Adrenal gland (tissue), 12 donors: Measurements from ENCODE around the gene CORO1C. TPM values are rescaled to one million over a fixed set of nuclear protein-coding genes. Genes with fewer than 3 reads are reported as not detected.
"Not testable (repeated sequence)": the region's sequence is repeated elsewhere in the genome, so short reads cannot be mapped to it uniquely, and the experiment has no call there.

Source experiments
- DNase-seq, 7 donors: peaks; one replicate each; pipeline ENCODE4 v3.0.0-alpha.2; 2019 to 2020
- H3K27ac ChIP-seq, 5 donors: fragments of 200-600 bp; sonication (generic) in 4 of 5; 1 replicate in 3 of 5; 2 replicates in 2 of 5; pipeline versions ENCODE4 v1.5.1 to v1.8.0; 2016 to 2020; ENCODE audit warnings: mild to moderate bottlenecking in 1 of 5
- H3K27me3 ChIP-seq: fragments of 200-600 bp; 2 replicates; pipeline ENCODE4 v1.8.0; 2021
- H3K36me3 ChIP-seq, 2 donors: fragments of 200-600 bp; replicated peaks in 1 of 2; 1 replicate in 1 of 2; 2 replicates in 1 of 2; pipeline versions ENCODE4 v1.5.1 to v1.8.0; 2018 to 2022
- H3K4me1 ChIP-seq, 2 donors: fragments of 200-600 bp; replicated peaks in 1 of 2; 1 replicate in 1 of 2; 2 replicates in 1 of 2; pipeline versions ENCODE4 v1.5.1 to v1.8.0; 2018 to 2021
- H3K4me3 ChIP-seq, 4 donors: fragments of 200-600 bp; sonication (generic) in 3 of 4; one replicate each; pipeline ENCODE4 v1.5.1; 2016 to 2018
- H3K9me3 ChIP-seq, 3 donors: fragments of 200-600 bp; sonication (generic) in 1 of 3; replicated peaks in 1 of 3; 1 replicate in 2 of 3; 2 replicates in 1 of 3; pipeline versions ENCODE4 v1.5.1 to v1.8.0; 2016 to 2021
- CTCF ChIP-seq, 6 experiments: fragments of 450-650 bp in 4 of 6; fragments of 200-600 bp in 2 of 6; sonication (generic) in 1 of 6; IDR thresholded peaks; 1 replicate in 5 of 6; 2 replicates in 1 of 6; pipeline versions ENCODE4 v1.5.1 to v1.8.0; 2016 to 2021; ENCODE audit warnings: antibody characterized with exemption in 6 of 6, mild to moderate bottlenecking in 2 of 6, moderate library complexity in 1 of 6
- POLR2A ChIP-seq, 2 donors: fragments of 450-650 bp; IDR thresholded peaks; one replicate each; pipeline ENCODE4 v1.6.1; 2017; ENCODE audit warnings: antibody characterized with exemption in 2 of 2, mild to moderate bottlenecking in 2 of 2, moderate library complexity in 1 of 2
- WGBS, 4 donors: extraction: QIAGEN DNeasy Blood & Tissue Kit in 2 of 4; methylation state at CpG; one replicate each; pipeline versions ENCODE4 v1.1.5 to v1.1.7; 2013 to 2017; 5-methylcytosine and 5-hydroxymethylcytosine counted together
- intact Hi-C, 2 donors: fragments of 100-400 bp; cut with DNase I; formaldehyde crosslinking; loops; one replicate each; pipeline versions ENCODE4 v1.14.1 to v1.15.0; 2022 to 2023
- polyA plus RNA-seq, 3 donors: library from polyadenylated mRNA; stranded (reverse); fragments of 200-250 nt in 2 of 3; fragments of 350-450 nt in 1 of 3; fragmentation: Illumina TruSeq in 1 of 3; extraction: RNeasy Lipid Tissue Mini Kit (QIAGEN cat#74804) in 1 of 3; gene quantifications; one replicate each; pipeline ENCODE4 v1.2.3, GENCODE V29; 2013 to 2014
- total RNA-seq, 9 donors: library from RNA; depleted of rRNA in 4 of 9; stranded (reverse); fragments of >200 nt in 4 of 9; fragments of 120-200 nt in 1 of 9; fragmentation: NEBNext Ultra II Directional in 1 of 9; extraction: Animal tissue kit (Norgen Biotek cat#: 25700) in 1 of 9; gene quantifications; one replicate each; pipeline versions ENCODE4 v1.1.0 to v1.2.4, GENCODE V29; 2013 to 2023
- donor health status: healthy with polysubstance abuse.
- donor health status: Bipolar disorder and iron deficiency.
- donor health status: DM: yes; HTN: yes; CAD: no.
- donor health status: DM: no; HTN: no; CAD: no.
- donor health status: DM: no; HTN: no; CAD: no.
- donor health status: DM: yes; HTN: yes; CAD: no.

The CORO1C gene
- total and polyA plus RNA-seq, 12 donors: 17.4 to 124 (median 71.4) TPM

DNA sequence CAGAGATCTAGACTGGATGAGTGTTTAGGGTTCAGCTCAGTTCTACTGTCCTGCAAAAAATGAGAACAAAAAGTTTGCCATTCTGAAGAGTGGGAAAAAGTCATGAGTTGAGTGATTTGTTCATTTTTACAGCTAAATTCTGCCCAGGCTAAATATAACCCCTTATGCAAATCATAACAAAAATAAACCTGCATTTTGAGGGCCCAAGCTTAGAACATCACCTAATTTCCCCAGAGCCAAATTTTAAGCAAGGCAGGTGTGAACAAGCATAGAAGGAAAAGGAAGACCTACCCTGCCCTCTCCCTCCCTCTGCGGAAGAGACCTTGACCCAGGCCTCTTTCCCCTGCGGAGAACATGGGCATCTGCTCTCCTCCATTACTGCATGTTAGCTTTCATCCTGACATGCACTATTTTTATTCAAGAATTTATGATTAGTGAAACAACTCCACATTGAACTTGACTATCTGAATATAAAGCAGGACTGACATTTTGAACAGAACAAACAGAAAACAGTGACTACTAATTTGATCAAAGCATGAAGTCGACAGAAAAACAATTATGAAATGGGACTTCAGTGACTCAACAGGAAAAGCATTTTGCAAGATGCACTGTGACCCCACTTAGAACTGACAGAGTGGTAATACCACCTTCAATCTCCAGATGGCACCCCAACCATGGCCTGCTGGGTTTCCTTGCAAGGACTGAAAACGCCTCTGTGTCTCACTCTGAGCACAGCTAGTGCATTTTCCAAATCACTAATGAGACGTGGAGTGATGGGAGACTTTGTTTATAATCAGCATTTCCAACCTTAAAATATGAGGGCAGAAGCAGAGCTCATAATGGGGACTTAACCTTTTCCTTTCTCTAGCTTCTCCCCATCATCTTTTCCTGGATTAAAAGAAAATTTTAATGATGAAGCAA, 66.7 kb downstream of the CORO1C start:
- Histone ChIP-seq H3K9me3 (no peaks in the 10 kb centered on the region), H3K36me3 (no peaks in the 10 kb centered on the region), H3K4me1 (peaks cover 15 to 56% of the 10 kb centered on the region in 2 donors), H3K27me3 (no peaks in the 10 kb centered on the region), H3K27ac (peak overlapping the region; percentile 64 to 89 (median 87)), H3K4me3 (no peak overlapping the region)
- TF ChIP-seq CTCF (IDR thresholded peaks at IDR 0.05): peak; percentile 84 to 99 (median 98)
- no peak for TF ChIP-seq POLR2A (IDR thresholded peaks at IDR 0.05)
- peak; percentile 88 to 98 (median 91) for DNase-seq
- intact Hi-C loops: loop anchor here (5.0 kb wide), 1 partner anchor 138 kb away; no protein-coding TSS in a partner anchor
- 1 to 4% (median 2%) methylated on average over 5 of the region's 5 CpGs for WGBS, 4 donors

DNA sequence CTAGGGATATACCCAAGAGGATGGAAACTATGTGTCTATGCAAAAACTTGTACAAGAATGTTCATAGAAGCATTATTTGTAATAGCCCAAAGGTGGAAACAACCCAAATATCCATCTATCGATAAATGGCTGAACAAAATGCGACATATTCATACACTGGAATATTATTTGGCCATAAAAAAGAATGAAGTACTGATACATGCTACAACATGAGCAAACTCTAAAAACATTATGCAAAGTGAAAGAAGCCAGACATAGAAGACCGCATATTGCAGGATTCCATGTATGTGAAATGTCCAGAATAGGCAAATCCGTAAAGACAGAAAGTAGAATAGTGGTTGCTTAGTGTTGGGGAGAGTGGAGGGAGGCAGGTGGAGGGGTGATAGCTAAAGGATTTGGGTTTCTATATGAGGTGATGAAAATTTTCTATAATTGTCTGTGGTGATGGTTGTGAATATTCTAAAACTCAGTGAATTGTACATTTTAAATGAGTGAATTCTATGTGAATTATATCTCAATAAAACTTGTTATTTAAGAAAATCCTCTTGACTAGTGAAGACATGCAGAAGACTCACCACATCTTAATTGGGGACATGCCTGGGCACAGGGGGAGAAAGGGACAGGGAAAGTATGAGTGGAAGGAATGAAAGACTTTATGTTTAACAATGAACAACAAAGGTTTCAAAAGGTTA, 67.8 kb downstream of the CORO1C start:
- H3K36me3 ChIP-seq: peaks cover 0 to 6% of the 10 kb centered on the region in 2 donors
- no peak overlapping the region for H3K4me3 ChIP-seq
- no peaks in the 10 kb centered on the region for H3K9me3 ChIP-seq
- H3K4me1 ChIP-seq: peaks cover 15 to 49% of the 10 kb centered on the region in 2 donors
- intact Hi-C loops: no loop called here
- no peaks in the 10 kb centered on the region for H3K27me3 ChIP-seq
- 98 to 99% (median 98%) methylated on average over 4 of the region's 4 CpGs for WGBS, 4 donors
- TF ChIP-seq POLR2A (IDR thresholded peaks at IDR 0.05) (no peak), CTCF (IDR thresholded peaks at IDR 0.05) (no peak)
- no peak for DNase-seq
- peak overlapping the region; percentile 64 to 89 (median 87) for H3K27ac ChIP-seq

DNA sequence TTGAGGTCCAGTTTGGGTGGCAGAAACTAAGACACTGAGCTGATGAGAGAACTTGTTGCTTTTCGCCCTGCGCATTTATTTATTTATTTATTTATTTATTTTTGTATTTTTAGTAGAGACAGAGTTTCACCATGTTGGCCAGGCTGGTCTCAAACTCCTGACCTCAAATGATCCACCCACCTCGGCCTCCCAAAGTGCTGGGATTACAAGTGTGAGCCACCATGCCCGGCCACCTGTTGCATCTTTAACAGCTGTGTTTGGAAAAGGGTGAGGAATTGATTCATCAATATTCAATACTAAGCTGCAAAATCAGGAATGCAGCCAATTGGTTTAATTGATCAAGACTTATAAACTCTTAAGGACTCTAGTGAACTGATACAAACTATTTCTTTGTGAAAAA, 73.2 kb downstream of the CORO1C start:
- H3K4me3 ChIP-seq, H3K9me3 ChIP-seq, H3K27ac ChIP-seq, intact Hi-C loops, H3K27me3 ChIP-seq, H3K4me1 ChIP-seq, DNase-seq: not testable (repeated sequence)
- WGBS, 4 donors: 97 to 99% (median 98%) methylated on average over 4 of the region's 4 CpGs
- peaks cover 0 to 25% of the 10 kb centered on the region in 2 donors for H3K36me3 ChIP-seq

DNA sequence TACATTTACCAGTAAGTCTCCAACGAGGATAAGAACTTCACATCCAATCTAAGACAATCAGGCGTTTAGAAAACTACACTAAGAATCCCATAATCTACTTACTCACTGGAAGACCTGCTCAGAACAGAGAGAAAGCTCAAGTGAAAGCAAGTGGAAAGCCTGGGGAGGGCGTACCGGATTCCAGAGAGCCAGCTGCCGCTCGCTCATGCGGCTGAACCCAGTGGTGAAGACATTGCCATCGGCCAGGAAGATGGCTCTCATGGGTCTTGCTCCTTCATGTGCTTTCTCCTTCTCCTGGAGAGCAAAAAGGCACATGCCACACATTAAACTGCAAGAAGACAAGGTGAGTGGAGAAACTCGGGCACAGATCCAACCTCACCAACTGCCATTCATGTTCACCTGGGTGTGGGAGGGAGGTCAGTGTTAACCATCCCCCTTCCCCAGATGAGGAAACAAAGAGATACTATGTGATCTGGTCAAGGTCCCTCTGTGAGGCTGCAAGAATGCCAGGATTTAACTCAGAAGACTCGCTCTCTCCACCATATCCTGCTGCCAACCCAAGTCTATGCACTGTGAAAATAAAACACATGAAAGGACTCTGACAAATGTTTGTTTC, 74.1 kb downstream of the CORO1C start:
- no peak for DNase-seq
- H3K9me3 ChIP-seq: no peaks in the 10 kb centered on the region
- intact Hi-C loops: no loop called here
- whole genome bisulfite sequencing, 4 donors: 90 to 96% (median 91%) methylated on average over 10 of the region's 10 CpGs
- TF ChIP-seq CTCF (IDR thresholded peaks at IDR 0.05) (no peak), POLR2A (IDR thresholded peaks at IDR 0.05) (no peak)
- H3K4me1 ChIP-seq: no peaks in the 10 kb centered on the region
- no peak overlapping the region for H3K27ac ChIP-seq
- H3K36me3 ChIP-seq: peaks cover 0 to 27% of the 10 kb centered on the region in 2 donors
- H3K4me3 ChIP-seq: no peak overlapping the region
- no peaks in the 10 kb centered on the region for H3K27me3 ChIP-seq

GRCh38 chr12:108656247-108656646, 75.1 kb downstream of the CORO1C start:
- H3K27me3 ChIP-seq, DNase-seq, H3K27ac ChIP-seq, H3K4me1 ChIP-seq, H3K9me3 ChIP-seq, intact Hi-C loops, H3K4me3 ChIP-seq: not testable (repeated sequence)
- H3K36me3 ChIP-seq: peaks cover 0 to 37% of the 10 kb centered on the region in 2 donors
- 89 to 100% (median 91%) methylated on average over 6 to 24 of the region's 24 CpGs for WGBS, 4 donors

GRCh38 chr12:108655812-108656175, 75.5 kb downstream of the CORO1C start:
- intact Hi-C loops, H3K4me1 ChIP-seq, H3K9me3 ChIP-seq, H3K4me3 ChIP-seq, H3K27ac ChIP-seq, DNase-seq, H3K27me3 ChIP-seq: not testable (repeated sequence)
- WGBS, 4 donors: 89 to 91% methylated on average over 12 to 17 of the region's 28 CpGs; no CpG with 5 or more reads in 2 of the 4 donors
- peaks cover 0 to 41% of the 10 kb centered on the region in 2 donors for H3K36me3 ChIP-seq

GRCh38 chr12:108654622-108655021, 76.7 kb downstream of the CORO1C start:
- H3K4me1 ChIP-seq, H3K27ac ChIP-seq, H3K27me3 ChIP-seq, DNase-seq, H3K9me3 ChIP-seq, H3K4me3 ChIP-seq, intact Hi-C loops: not testable (repeated sequence)
- peaks cover 0 to 45% of the 10 kb centered on the region in 2 donors for H3K36me3 ChIP-seq
- WGBS, 4 donors: 92 to 96% (median 94%) methylated on average over 9 of the region's 9 CpGs
